ENCODE data around the gene KISS1. TPM values are rescaled to one million over a fixed set of nuclear protein-coding genes. Genes with fewer than 3 reads are reported as not detected.

Gene KISS1
- total RNA-seq, 2 experiments from 2014 or later: not detected

- Mint-ChIP-seq H3K27me3 (no peaks in the 10 kb centered on the region), H3K27ac (no peak overlapping the region), H3K4me1 (no peaks in the 10 kb centered on the region), H3K9me3 (no peaks in the 10 kb centered on the region), H3K4me3 (no peak overlapping the region), H3K36me3 (ENCODE audit: low read depth) (no peaks in the 10 kb centered on the region)
- DNase-seq: no peak
- ChIA-PET POLR2A (no interaction called here), CTCF (no interaction called here)
These were observed 29.8 kb upstream of the KISS1 start for GRCh38 chr1:204225841-204226735.

GRCh38 chr1:204224655-204225054, 28.4 kb upstream of the KISS1 start:
- POLR2A ChIA-PET: no interaction called here
- no peak for DNase-seq
- Mint-ChIP-seq H3K4me3 (no peak overlapping the region), H3K27me3 (no peaks in the 10 kb centered on the region), H3K36me3 (ENCODE audit: low read depth) (no peaks in the 10 kb centered on the region), H3K27ac (no peak overlapping the region), H3K9me3 (no peaks in the 10 kb centered on the region), H3K4me1 (no peaks in the 10 kb centered on the region)
- CTCF ChIA-PET: no interaction called here

GRCh38 chr1:204223129-204223860, 27.0 kb upstream of the KISS1 start:
- Mint-ChIP-seq H3K9me3 (no peaks in the 10 kb centered on the region), H3K4me3 (no peak overlapping the region), H3K27me3 (no peaks in the 10 kb centered on the region), H3K36me3 (ENCODE audit: low read depth) (no peaks in the 10 kb centered on the region), H3K4me1 (no peaks in the 10 kb centered on the region), H3K27ac (no peak overlapping the region)
- ChIA-PET POLR2A (no interaction called here), CTCF (no interaction called here)
- no peak for DNase-seq

- H3K36me3 Mint-ChIP-seq (ENCODE audit: low read depth): no peaks in the 10 kb centered on the region
- no peak overlapping the region for H3K27ac Mint-ChIP-seq
- no peak for DNase-seq
- H3K4me3 Mint-ChIP-seq: no peak overlapping the region
- H3K9me3 Mint-ChIP-seq: no peaks in the 10 kb centered on the region
- CTCF ChIA-PET: no interaction called here
- H3K4me1 Mint-ChIP-seq: no peaks in the 10 kb centered on the region
- POLR2A ChIA-PET: no interaction called here
- H3K27me3 Mint-ChIP-seq: no peaks in the 10 kb centered on the region
These were observed 26.4 kb upstream of the KISS1 start for GRCh38 chr1:204222764-204223055.

GRCh38 chr1:204222006-204222763, 25.9 kb upstream of the KISS1 start:
- no peaks in the 10 kb centered on the region for H3K4me1 Mint-ChIP-seq
- ChIA-PET CTCF (no interaction called here), POLR2A (no interaction called here)
- H3K36me3 Mint-ChIP-seq (ENCODE audit: low read depth): no peaks in the 10 kb centered on the region
- no peak overlapping the region for H3K27ac Mint-ChIP-seq
- H3K9me3 Mint-ChIP-seq: no peaks in the 10 kb centered on the region
- no peaks in the 10 kb centered on the region for H3K27me3 Mint-ChIP-seq
- no peak overlapping the region for H3K4me3 Mint-ChIP-seq
- DNase-seq: no peak

- Mint-ChIP-seq H3K9me3 (no peaks in the 10 kb centered on the region), H3K4me1 (no peaks in the 10 kb centered on the region), H3K4me3 (no peak overlapping the region), H3K27me3 (no peaks in the 10 kb centered on the region), H3K27ac (no peak overlapping the region), H3K36me3 (ENCODE audit: low read depth) (no peaks in the 10 kb centered on the region)
- ChIA-PET CTCF (no interaction called here), POLR2A (no interaction called here)
- DNase-seq: no peak
These were observed 25.0 kb upstream of the KISS1 start for GRCh38 chr1:204221271-204221670.

GRCh38 chr1:204219971-204220616, 23.8 kb upstream of the KISS1 start:
- ChIA-PET CTCF (no interaction called here), POLR2A (no interaction called here)
- H3K27me3 Mint-ChIP-seq: peaks cover 5% of the 10 kb centered on the region
- no peaks in the 10 kb centered on the region for H3K36me3 Mint-ChIP-seq (ENCODE audit: low read depth)
- H3K27ac Mint-ChIP-seq: no peak overlapping the region
- DNase-seq: no peak
- no peak overlapping the region for H3K4me3 Mint-ChIP-seq
- no peaks in the 10 kb centered on the region for H3K4me1 Mint-ChIP-seq
- no peaks in the 10 kb centered on the region for H3K9me3 Mint-ChIP-seq

- POLR2A ChIA-PET: no interaction called here
- Mint-ChIP-seq H3K27me3 (peaks cover 8% of the 10 kb centered on the region), H3K36me3 (ENCODE audit: low read depth) (no peaks in the 10 kb centered on the region), H3K4me1 (peaks cover 7% of the 10 kb centered on the region), H3K27ac (no peak overlapping the region), H3K4me3 (no peak overlapping the region), H3K9me3 (no peaks in the 10 kb centered on the region)
- DNase-seq: no peak
- CTCF ChIA-PET: no interaction called here
These were observed 22.3 kb upstream of the KISS1 start for GRCh38 chr1:204218552-204218951.

- H3K9me3 Mint-ChIP-seq: no peaks in the 10 kb centered on the region
- DNase-seq: no peak
- no peak overlapping the region for H3K4me3 Mint-ChIP-seq
- no peak overlapping the region for H3K27ac Mint-ChIP-seq
- H3K27me3 Mint-ChIP-seq: peaks cover 8% of the 10 kb centered on the region
- no peaks in the 10 kb centered on the region for H3K36me3 Mint-ChIP-seq (ENCODE audit: low read depth)
- CTCF ChIA-PET: no interaction called here
- POLR2A ChIA-PET: no interaction called here
- H3K4me1 Mint-ChIP-seq: peaks cover 7% of the 10 kb centered on the region
These were observed 21.3 kb upstream of the KISS1 start for GRCh38 chr1:204217648-204218000.

GRCh38 chr1:204216880-204217647, 20.8 kb upstream of the KISS1 start:
- Mint-ChIP-seq H3K4me1 (peaks cover 7% of the 10 kb centered on the region), H3K36me3 (ENCODE audit: low read depth) (no peaks in the 10 kb centered on the region), H3K27me3 (peaks cover 8% of the 10 kb centered on the region), H3K9me3 (no peaks in the 10 kb centered on the region), H3K4me3 (no peak overlapping the region), H3K27ac (no peak overlapping the region)
- ChIA-PET CTCF (no interaction called here), POLR2A (no interaction called here)
- DNase-seq: no peak

- no peak overlapping the region for H3K4me3 Mint-ChIP-seq
- ChIA-PET POLR2A (no interaction called here), CTCF (interaction anchor here (1.1 to 1.6 kb wide), 3 partner anchors 9 to 148 kb away, joined by 3 to 5 read pairs (median 4); no protein-coding TSS in a partner anchor)
- H3K27ac Mint-ChIP-seq: no peak overlapping the region
- H3K36me3 Mint-ChIP-seq (ENCODE audit: low read depth): no peaks in the 10 kb centered on the region
- peaks cover 7% of the 10 kb centered on the region for H3K4me1 Mint-ChIP-seq
- peaks cover 8% of the 10 kb centered on the region for H3K27me3 Mint-ChIP-seq
- no peaks in the 10 kb centered on the region for H3K9me3 Mint-ChIP-seq
- DNase-seq: no peak
These were observed 19.9 kb upstream of the KISS1 start for GRCh38 chr1:204216236-204216635.

GRCh38 chr1:204213668-204214662, 17.7 kb upstream of the KISS1 start, which contains the start of gene GOLT1A:
TSS of gene GOLT1A (minus strand) at chr1:204213988. CDS start at chr1:204213906, 82 bp downstream.
- ChIA-PET CTCF (interaction anchor here (0.9 to 1.6 kb wide), 2 partner anchors 149 to 185 kb away, joined by 5 to 9 read pairs; no protein-coding TSS in a partner anchor), POLR2A (no interaction called here)
- Mint-ChIP-seq H3K9me3 (no peaks in the 10 kb centered on the region), H3K27ac (no peak within 1 kb of the TSS), H3K27me3 (peaks cover 8% of the 10 kb centered on the region), H3K36me3 (ENCODE audit: low read depth) (no peaks in the 10 kb centered on the region), H3K4me3 (no peak within 1 kb of the TSS), H3K4me1 (peaks cover 7% of the 10 kb centered on the region)
- DNase-seq: peak; percentile 41

Data from activated CD4-positive, alpha-beta memory T cell treated with anti-CD3 and anti-CD28 coated beads, Interleukin-2, amount 10 ng/mL, durations not matched to agents 7 days and 5 days (primary cell).